Adipocyte (in vitro differentiated cells): ENCODE data around the gene OLR1.
A peak's percentile ranks its signal among the peaks of the same experiment; 100 is the strongest.
"Not testable (repeated sequence)": the region's sequence is repeated elsewhere in the genome, so short reads cannot be mapped to it uniquely, and the experiment has no call there.

Experiments
- DNase-seq: peaks from one replicate; pipeline ENCODE4 v3.0.0-alpha.2; 2015; ENCODE audit warnings: low read depth
- H3K27me3 ChIP-seq: replicated peaks from 2 replicates; pipeline ENCODE4 v1.7.0; 2013; ENCODE audit warnings: mild to moderate bottlenecking, low read length, moderate library complexity; ENCODE audit not compliant: control insufficient read depth, insufficient read depth
- H3K36me3 ChIP-seq: 2 replicates; pipeline ENCODE4 v1.7.0; 2013; ENCODE audit warnings: low read length, mild to moderate bottlenecking, moderate library complexity; ENCODE audit not compliant: control insufficient read depth, insufficient read depth, severe bottlenecking
- H3K4me1 ChIP-seq: 2 replicates; pipeline ENCODE4 v1.7.0; 2013; ENCODE audit warnings: mild to moderate bottlenecking, low read length, moderate library complexity; ENCODE audit not compliant: control insufficient read depth, insufficient read depth
- H3K4me3 ChIP-seq: 2 replicates; pipeline ENCODE4 v1.7.0; 2013; ENCODE audit warnings: mild to moderate bottlenecking, low read length, moderate library complexity
- H3K9ac ChIP-seq: 2 replicates; pipeline ENCODE4 v1.7.0; 2013; ENCODE audit warnings: mild to moderate bottlenecking, low read length, moderate library complexity
- H3K9me3 ChIP-seq: 2 replicates; pipeline ENCODE4 v1.7.0; 2013; ENCODE audit warnings: mild to moderate bottlenecking, low read length, moderate library complexity; ENCODE audit not compliant: control insufficient read depth

OLR1 gene

DNA sequence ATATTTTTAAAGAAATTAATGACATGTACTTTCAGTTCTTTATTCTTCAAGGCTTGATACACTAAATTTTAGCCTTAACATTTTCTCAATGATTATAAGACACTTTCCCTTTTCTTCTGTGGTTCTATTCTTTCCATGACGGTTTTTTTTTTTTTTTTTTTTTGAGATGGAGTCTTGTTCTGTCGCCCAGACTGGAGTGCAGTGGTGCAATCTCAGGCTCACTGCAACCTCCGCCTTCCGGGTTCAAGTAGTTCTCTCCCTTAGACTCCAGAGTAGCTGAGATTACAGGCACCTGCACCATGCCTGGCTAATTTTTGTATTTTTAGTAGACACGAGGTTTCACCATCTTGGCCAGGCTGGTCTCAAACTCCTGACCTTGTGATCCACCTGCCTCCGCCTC, 15.0 kb upstream of the OLR1 start:
- not testable (repeated sequence) for H3K9me3 ChIP-seq, H3K36me3 ChIP-seq, DNase-seq, H3K9ac ChIP-seq, H3K4me3 ChIP-seq, H3K27me3 ChIP-seq
- H3K4me1 ChIP-seq, result peaks cover 37% of the 10 kb centered on the region

DNA sequence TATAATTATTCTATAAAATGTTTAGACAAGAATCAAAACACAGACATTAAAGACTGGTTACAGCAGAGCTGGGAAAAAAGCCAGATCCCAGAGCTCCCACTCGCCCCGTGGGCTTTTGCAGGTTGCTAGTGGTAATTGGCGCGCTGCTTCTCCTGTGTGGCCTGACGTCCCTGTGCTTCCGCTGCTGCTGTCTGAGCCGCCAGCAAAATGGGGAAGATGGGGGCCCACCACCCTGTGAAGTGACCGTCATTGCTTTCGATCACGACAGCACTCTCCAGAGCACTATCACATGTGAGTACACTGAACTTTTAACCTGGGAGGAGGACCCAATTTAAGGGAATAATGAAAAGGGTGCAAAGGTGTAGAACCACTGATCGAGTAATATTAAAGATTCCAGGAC, 14.4 kb upstream of the OLR1 start:
- no peak overlapping the region for H3K9ac ChIP-seq
- H3K9me3 ChIP-seq, result no peaks in the 10 kb centered on the region
- no peaks in the 10 kb centered on the region for H3K27me3 ChIP-seq

DNA sequence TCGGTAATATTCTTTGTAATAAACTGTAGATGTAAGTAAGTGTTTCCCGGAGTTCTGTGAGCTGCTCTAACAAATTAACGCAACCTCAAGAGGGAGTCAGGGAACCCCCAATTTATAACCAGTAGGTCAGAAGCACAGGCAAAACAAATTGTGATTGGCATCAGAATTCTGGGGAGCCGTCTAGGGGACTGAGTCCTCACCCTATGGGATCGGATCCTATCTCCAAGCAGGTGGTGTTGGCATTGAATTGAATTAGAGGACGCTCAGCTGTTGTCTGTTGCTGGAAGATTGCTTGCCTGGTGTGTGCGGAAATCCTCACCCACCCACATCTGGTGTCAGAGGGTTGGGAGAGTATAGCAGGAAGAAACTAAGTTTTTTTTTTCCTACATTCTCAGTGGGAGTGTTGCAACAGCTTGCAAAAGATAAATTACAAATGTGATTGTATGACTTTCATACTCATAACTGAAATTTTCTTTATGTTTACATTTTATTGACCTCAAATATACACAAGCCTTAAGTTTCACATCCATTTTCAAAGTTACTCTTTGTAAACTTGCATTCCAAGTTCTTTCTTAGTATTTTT, 12.4 kb upstream of the OLR1 start:
- Histone ChIP-seq H3K9me3 (no peaks in the 10 kb centered on the region), H3K36me3 (no peaks in the 10 kb centered on the region), H3K4me3 (peak overlapping the region; percentile 3), H3K4me1 (peaks cover 31% of the 10 kb centered on the region), H3K9ac (no peak overlapping the region), H3K27me3 (no peaks in the 10 kb centered on the region)
- DNase-seq, result peak; percentile 83

More for the DNA sequence above, 14.4 kb upstream of the OLR1 start:
- Histone ChIP-seq H3K36me3 (no peaks in the 10 kb centered on the region), H3K4me1 (peaks cover 33% of the 10 kb centered on the region), H3K4me3 (no peak overlapping the region)
- DNase-seq, result no peak

DNA sequence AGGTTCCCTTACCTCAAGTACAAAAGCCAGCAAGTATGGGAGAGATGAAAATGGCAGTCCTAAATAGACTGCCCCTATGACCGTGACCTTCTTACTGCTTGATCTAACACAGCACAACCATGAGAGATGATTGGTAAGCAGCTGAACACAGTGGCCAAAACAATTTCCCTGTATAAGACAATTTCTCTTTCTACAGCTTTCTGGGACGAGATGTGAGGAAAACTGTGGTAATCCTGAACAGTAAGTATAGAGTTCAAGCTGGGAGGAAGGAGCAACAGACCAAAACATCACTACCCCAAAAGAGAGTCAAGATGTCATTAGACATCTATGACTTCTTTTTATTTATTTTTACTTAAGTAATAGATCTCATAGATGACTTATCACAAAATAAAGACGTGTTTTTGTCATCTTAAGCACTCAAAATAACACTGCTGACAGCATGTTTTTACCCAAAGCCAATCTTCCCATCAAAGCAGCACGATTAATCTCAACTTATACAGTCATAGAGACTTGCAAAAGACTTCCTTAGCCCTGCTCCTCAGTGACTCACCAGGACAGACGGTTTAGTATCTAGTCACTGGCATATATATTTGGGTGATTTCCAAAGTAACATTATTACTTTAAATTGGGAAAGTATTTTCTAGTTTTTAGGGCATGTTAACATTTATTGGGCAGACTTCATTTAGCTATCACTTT, 10.6 kb upstream of the OLR1 start:
- no peak overlapping the region for H3K9ac ChIP-seq
- H3K4me1 ChIP-seq, result peaks cover 31% of the 10 kb centered on the region
- no peaks in the 10 kb centered on the region for H3K9me3 ChIP-seq
- H3K36me3 ChIP-seq, result no peaks in the 10 kb centered on the region
- no peak overlapping the region for H3K4me3 ChIP-seq
- peak; percentile 68 for DNase-seq
- no peaks in the 10 kb centered on the region for H3K27me3 ChIP-seq

GRCh38 chr12:10179776-10180181, 7.8 kb upstream of the OLR1 start:
- DNase-seq, result no peak
- no peak overlapping the region for H3K9ac ChIP-seq
- H3K4me3 ChIP-seq, result no peak overlapping the region
- no peaks in the 10 kb centered on the region for H3K27me3 ChIP-seq
- no peaks in the 10 kb centered on the region for H3K36me3 ChIP-seq
- peaks cover 29% of the 10 kb centered on the region for H3K4me1 ChIP-seq
- H3K9me3 ChIP-seq, result no peaks in the 10 kb centered on the region

GRCh38 chr12:10178821-10179220, 6.9 kb upstream of the OLR1 start, which contains the start of gene TMEM52B:
TSS of gene TMEM52B (plus strand) at chr12:10179032. CDS start at chr12:10179575, 543 bp downstream.
- no peak for DNase-seq
- Histone ChIP-seq H3K4me3 (no peak within 1 kb of the TSS), H3K36me3 (no peaks in the 10 kb centered on the region), H3K27me3 (no peaks in the 10 kb centered on the region), H3K4me1 (peaks cover 20% of the 10 kb centered on the region), H3K9ac (no peak within 1 kb of the TSS), H3K9me3 (no peaks in the 10 kb centered on the region)

DNA sequence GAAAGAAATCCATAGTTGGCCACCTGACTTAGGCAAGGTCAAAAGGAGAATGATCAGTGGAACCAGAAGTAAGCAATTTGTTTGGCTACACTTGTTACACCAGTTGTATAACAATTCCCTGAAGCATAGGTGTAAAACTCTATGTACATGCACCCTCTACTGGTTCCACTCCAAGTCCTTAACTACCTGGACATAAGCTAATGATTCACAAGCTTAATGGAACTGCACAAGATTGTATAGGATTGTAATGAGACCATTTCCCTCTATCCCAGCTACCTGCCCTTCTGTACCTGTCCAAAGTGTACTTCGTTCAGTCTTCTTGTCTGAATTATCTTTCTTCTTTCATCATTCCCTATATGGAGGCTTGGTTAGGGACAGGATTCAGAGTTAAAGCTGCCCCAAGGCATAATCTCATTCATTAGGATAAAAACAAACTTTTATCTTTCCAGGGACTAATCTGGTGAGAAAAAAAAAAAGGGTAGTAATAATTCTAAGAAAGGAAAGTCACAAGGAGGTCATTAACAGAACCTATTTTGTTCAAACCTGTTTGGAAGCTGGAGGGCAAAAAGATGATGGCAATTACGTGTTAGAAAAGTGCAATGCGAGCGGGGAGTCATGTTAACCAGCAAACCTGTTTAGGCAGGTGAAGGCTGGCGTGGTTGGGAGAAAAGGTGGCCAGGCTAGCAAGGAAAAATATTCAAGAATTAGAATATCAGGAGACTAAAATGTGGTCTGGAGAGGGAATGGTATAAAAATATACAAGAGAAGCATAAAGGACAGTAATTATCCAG, 4.1 kb upstream of the OLR1 start:
- DNase-seq, result no peak

GRCh38 chr12:10174986-10175614, 3.2 kb upstream of the OLR1 start:
- Histone ChIP-seq H3K36me3 (no peaks in the 10 kb centered on the region), H3K9ac (no peak overlapping the region), H3K4me3 (no peak overlapping the region), H3K9me3 (no peaks in the 10 kb centered on the region), H3K27me3 (no peaks in the 10 kb centered on the region), H3K4me1 (peaks cover 6% of the 10 kb centered on the region)
- DNase-seq, result no peak

More for the DNA sequence above, 4.1 kb upstream of the OLR1 start:
- peaks cover 6% of the 10 kb centered on the region for H3K4me1 ChIP-seq
- no peak overlapping the region for H3K9ac ChIP-seq
- H3K9me3 ChIP-seq, result no peaks in the 10 kb centered on the region
- no peaks in the 10 kb centered on the region for H3K36me3 ChIP-seq
- H3K27me3 ChIP-seq, result no peaks in the 10 kb centered on the region
- H3K4me3 ChIP-seq, result no peak overlapping the region

DNA sequence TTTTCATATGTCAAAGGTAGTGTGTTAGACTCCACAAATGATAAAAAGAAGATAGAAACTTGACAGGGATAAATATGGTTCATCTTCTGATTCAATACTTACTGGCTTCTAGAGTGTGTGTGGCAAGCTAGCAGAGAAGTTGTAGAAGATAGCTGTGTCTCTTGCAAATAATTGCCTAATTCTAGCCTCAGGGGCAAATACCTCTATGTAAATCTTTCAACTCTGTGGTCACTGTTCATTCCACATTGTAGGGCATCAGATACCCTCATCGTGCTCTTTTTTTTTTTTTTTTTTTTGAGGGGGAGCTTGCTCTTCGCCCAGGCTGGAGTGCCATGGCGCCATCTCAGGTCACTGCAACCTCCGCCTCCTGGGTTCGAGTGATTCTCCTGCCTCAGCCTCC, 1.7 kb downstream of the OLR1 start:
- H3K4me3 ChIP-seq, result no peak overlapping the region
- peaks cover 8% of the 10 kb centered on the region for H3K4me1 ChIP-seq
- no peak overlapping the region for H3K9ac ChIP-seq
- peak; percentile 63 for DNase-seq
- H3K36me3 ChIP-seq, result no peaks in the 10 kb centered on the region
- no peaks in the 10 kb centered on the region for H3K27me3 ChIP-seq
- H3K9me3 ChIP-seq, result no peaks in the 10 kb centered on the region

DNA sequence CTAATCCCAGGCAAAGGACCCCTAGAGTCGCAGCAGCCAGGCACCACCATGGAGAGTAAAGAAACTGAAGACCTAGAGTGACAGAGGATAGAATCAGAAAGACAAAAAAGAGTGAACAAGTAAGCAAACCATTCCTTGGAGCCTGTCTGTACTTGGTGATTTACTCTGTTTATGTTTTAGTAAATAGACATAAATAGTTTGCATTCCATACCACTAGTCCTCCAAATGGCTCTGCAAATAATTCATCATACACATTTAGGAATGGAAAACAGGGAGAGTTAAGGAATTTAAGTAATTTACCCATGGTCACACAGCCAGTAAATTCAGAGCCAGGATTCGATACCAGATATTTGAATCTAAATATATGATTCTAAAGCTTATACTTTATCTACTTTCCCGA, 2.8 kb downstream of the OLR1 start:
- no peaks in the 10 kb centered on the region for H3K9me3 ChIP-seq

DNA sequence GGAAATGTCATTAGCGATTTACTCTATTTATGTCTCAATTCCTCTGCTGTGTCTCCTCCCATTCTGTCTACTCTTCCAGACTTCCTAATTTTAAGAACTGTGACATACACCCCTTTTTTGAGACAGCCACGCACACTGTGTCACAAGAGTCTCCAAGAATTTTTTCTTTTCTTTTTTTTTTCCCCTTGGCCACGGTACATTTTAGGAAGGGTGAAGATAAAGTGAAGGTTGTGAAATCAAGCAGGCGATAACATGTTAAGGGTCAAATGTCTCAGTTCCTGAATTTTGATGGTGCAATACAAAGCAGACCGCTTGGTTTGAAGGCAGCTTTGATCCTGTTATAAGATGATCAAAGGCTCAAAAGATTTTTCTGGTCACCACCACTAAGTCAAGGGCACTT, 4.3 kb downstream of the OLR1 start:
- Histone ChIP-seq H3K9me3 (no peaks in the 10 kb centered on the region), H3K4me1 (peaks cover 8% of the 10 kb centered on the region), H3K4me3 (peak overlapping the region; percentile 27), H3K36me3 (no peaks in the 10 kb centered on the region), H3K27me3 (no peaks in the 10 kb centered on the region), H3K9ac (no peak overlapping the region)
- DNase-seq, result peak; percentile 56

More for the DNA sequence above, 2.8 kb downstream of the OLR1 start:
- Histone ChIP-seq H3K9ac (no peak overlapping the region), H3K36me3 (no peaks in the 10 kb centered on the region), H3K27me3 (no peaks in the 10 kb centered on the region), H3K4me3 (no peak overlapping the region), H3K4me1 (peaks cover 8% of the 10 kb centered on the region)
- peak; percentile 52 for DNase-seq
